ENCODE data around the gene HTR4. TPM values are rescaled to one million over a fixed set of nuclear protein-coding genes. Genes with fewer than 3 reads are reported as not detected.

HTR4 gene
- polyA plus RNA-seq, 1 of the 3 experiments (the other 2 are of a cell fraction): not detected

DNA sequence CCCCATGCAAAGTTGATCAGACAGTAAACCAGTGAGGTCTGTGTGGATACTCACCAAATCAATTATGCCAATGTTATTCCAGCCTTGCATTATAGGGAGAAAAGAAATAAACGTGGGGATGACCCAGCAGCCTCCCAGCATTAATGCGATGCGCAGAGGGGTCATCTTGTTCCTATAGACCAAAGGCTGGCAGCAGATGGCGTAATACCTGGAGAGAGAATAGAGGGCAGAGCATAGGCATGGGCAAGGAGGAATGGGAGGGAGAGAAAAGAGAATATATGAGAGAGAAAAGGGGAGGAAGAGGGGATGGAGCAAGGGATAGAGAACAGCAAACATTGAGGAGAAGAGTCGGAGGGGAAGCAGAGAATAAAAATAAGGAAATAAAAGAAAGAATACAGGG, 131.2 kb downstream of the HTR4 start:
- Histone ChIP-seq H3K9ac (no peak overlapping the region), H3K4me1 (ENCODE audit: control insufficient read depth in 1 of 2, insufficient read depth in 2 of 2, low read depth in 1 of 2, low read length in 1 of 2) (no peaks in the 10 kb centered on the region), H3K4me2 (no peak overlapping the region), H3K4me3 (ENCODE audit: low read depth in 2 of 2, low read length in 1 of 2) (no peak overlapping the region), H3K36me3 (replicated peaks in 1 of 2; ENCODE audit: control insufficient read depth in 1 of 2, insufficient read depth in 2 of 2, low read length in 1 of 2) (no peaks in the 10 kb centered on the region), H3K27ac (ENCODE audit: low read depth in 2 of 2, low read length in 1 of 2) (no peak overlapping the region), H3K9me3 (no peaks in the 10 kb centered on the region), H3F3A (replicated peaks; ENCODE audit: insufficient read depth) (no peaks in the 10 kb centered on the region), H3K79me2 (ENCODE audit: insufficient read depth) (no peaks in the 10 kb centered on the region), H3K9me2 (no peaks in the 10 kb centered on the region), H3K27me3 (ENCODE audit: insufficient read depth) (no peaks in the 10 kb centered on the region), H4K20me1 (ENCODE audit: insufficient read depth) (no peaks in the 10 kb centered on the region), H2AFZ (ENCODE audit: low read depth) (no peak overlapping the region)
- DNase-seq: no peak
- TF ChIP-seq, protein P1, sequence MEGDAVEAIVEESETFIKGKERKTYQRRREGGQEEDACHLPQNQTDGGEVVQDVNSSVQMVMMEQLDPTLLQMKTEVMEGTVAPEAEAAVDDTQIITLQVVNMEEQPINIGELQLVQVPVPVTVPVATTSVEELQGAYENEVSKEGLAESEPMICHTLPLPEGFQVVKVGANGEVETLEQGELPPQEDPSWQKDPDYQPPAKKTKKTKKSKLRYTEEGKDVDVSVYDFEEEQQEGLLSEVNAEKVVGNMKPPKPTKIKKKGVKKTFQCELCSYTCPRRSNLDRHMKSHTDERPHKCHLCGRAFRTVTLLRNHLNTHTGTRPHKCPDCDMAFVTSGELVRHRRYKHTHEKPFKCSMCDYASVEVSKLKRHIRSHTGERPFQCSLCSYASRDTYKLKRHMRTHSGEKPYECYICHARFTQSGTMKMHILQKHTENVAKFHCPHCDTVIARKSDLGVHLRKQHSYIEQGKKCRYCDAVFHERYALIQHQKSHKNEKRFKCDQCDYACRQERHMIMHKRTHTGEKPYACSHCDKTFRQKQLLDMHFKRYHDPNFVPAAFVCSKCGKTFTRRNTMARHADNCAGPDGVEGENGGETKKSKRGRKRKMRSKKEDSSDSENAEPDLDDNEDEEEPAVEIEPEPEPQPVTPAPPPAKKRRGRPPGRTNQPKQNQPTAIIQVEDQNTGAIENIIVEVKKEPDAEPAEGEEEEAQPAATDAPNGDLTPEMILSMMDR (IDR thresholded peaks at IDR 0.05): no peak
- TF ChIP-seq FOXM1 (IDR thresholded peaks at IDR 0.05; ENCODE audit: low read depth) (no peak), RAD21 (IDR thresholded peaks at IDR 0.05; ENCODE audit: low read length) (peak; percentile 14; the same call in 1 of the 2 replicates), EP300 (IDR thresholded peaks at IDR 0.05; ENCODE audit: borderline replicate concordance in 1 of 2, low read depth in 1 of 2, low read length in 1 of 2) (no peak)
- ChIA-PET POLR2A (no interaction called here), CTCF (interaction anchor here (1.2 kb wide), 1 partner anchor 164 kb away, joined by 3 read pairs; no protein-coding TSS in a partner anchor)
- 45% methylated on average over 5 of the region's 5 CpGs for WGBS (ENCODE audit: low lambda C conversion rate)

DNA sequence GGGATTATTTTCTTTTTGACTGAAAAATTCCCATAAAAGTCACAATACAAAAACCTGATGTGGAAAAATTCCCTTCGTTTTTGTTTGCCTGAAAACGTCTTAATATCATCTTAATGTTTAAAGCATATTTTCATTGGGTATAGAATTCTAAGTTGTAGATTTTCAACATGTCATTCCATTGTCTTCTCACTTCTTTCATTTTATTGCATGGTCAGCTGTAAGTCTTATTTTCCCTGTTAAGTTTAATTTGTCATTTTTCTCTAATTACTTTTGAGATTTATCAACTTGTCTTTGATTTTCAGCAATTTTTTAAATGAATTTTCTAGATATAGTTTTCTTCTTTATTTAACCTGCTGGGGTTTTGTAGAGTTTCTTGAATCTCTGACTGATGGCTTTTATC, 138.9 kb downstream of the HTR4 start:
- DNase-seq: no peak
- Histone ChIP-seq H4K20me1 (ENCODE audit: insufficient read depth) (no peaks in the 10 kb centered on the region), H3K9ac (no peak overlapping the region), H3K27ac (ENCODE audit: low read depth in 2 of 2, low read length in 1 of 2) (no peak overlapping the region), H3K9me3 (peaks cover 4% of the 10 kb centered on the region; the same call in 1 of the 2 replicates), H3F3A (replicated peaks; ENCODE audit: insufficient read depth) (no peaks in the 10 kb centered on the region), H3K27me3 (ENCODE audit: insufficient read depth) (no peaks in the 10 kb centered on the region), H3K36me3 (replicated peaks in 1 of 2; ENCODE audit: control insufficient read depth in 1 of 2, insufficient read depth in 2 of 2, low read length in 1 of 2) (no peaks in the 10 kb centered on the region), H3K4me2 (no peak overlapping the region), H3K4me1 (ENCODE audit: control insufficient read depth in 1 of 2, insufficient read depth in 2 of 2, low read depth in 1 of 2, low read length in 1 of 2) (no peaks in the 10 kb centered on the region), H3K4me3 (ENCODE audit: low read depth in 2 of 2, low read length in 1 of 2) (no peak overlapping the region), H3K79me2 (ENCODE audit: insufficient read depth) (no peaks in the 10 kb centered on the region), H2AFZ (ENCODE audit: low read depth) (no peak overlapping the region), H3K9me2 (no peaks in the 10 kb centered on the region)
- 7% methylated on average over 2 of the region's 2 CpGs for WGBS (ENCODE audit: low lambda C conversion rate)
- no peak for TF ChIP-seq FOSL2 (IDR thresholded peaks at IDR 0.05; ENCODE audit: borderline replicate concordance, low read depth)
- TF ChIP-seq, protein P2, sequence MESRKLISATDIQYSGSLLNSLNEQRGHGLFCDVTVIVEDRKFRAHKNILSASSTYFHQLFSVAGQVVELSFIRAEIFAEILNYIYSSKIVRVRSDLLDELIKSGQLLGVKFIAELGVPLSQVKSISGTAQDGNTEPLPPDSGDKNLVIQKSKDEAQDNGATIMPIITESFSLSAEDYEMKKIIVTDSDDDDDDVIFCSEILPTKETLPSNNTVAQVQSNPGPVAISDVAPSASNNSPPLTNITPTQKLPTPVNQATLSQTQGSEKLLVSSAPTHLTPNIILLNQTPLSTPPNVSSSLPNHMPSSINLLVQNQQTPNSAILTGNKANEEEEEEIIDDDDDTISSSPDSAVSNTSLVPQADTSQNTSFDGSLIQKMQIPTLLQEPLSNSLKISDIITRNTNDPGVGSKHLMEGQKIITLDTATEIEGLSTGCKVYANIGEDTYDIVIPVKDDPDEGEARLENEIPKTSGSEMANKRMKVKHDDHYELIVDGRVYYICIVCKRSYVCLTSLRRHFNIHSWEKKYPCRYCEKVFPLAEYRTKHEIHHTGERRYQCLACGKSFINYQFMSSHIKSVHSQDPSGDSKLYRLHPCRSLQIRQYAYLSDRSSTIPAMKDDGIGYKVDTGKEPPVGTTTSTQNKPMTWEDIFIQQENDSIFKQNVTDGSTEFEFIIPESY (IDR thresholded peaks at IDR 0.05; ENCODE audit: borderline replicate concordance, low read depth): no peak
- TF ChIP-seq ELF1 (IDR thresholded peaks at IDR 0.05): no peak
- no peak for TF ChIP-seq TAF1 (IDR thresholded peaks at IDR 0.05; ENCODE audit: borderline replicate concordance, low read depth, low read length)
- TF ChIP-seq TCF12 (IDR thresholded peaks at IDR 0.05): no peak
- no peak for TF ChIP-seq GATA2 (CRISPR knock-in tag; IDR thresholded peaks at IDR 0.05)
- no peak for TF ChIP-seq SIN3A (IDR thresholded peaks at IDR 0.05; ENCODE audit: borderline replicate concordance, low read depth, low read length)
- ChIA-PET POLR2A (no interaction called here), CTCF (no interaction called here)

Measured in SK-N-SH (cell line).